A172 (cell line): ENCODE measurements around the gene PKNOX2. TPM values are rescaled to one million over a fixed set of nuclear protein-coding genes. Genes with fewer than 3 reads are reported as not detected.

Source experiments
- DNase-seq: peaks from one replicate; pipeline ENCODE4 v3.0.0-alpha.2; 2015; ENCODE audit warnings: low spot score
- total RNA-seq: library from RNA; depleted of rRNA; stranded (reverse); fragments of >200 nt; shearing (Covaris generic); gene quantifications from 2 replicates; pipeline ENCODE4 v1.2.3, GENCODE V29; 2014; rRNA removed

Gene PKNOX2
- total RNA-seq, 1 experiment from 2014 or later = not detected

DNA sequence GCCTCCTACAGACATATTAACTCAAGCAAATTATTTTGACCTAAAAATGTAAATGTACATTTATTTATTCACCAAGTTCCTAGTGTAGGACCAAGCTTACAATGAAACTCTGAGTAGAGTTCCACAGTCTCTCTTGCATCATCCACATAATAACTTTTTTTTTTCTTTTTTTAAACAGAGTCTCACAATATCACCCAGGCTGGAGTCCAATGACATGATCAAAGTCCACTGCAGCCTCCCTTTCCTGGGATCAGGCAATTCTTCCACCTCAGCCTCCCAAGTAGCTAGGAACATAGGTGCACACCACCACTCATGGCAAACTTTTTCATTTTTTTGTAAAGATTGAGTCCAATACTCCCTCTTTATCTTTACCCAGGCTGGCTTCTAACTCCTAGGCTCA is 303.5 kb downstream of the PKNOX2 start:
- no peak for DNase-seq

DNA sequence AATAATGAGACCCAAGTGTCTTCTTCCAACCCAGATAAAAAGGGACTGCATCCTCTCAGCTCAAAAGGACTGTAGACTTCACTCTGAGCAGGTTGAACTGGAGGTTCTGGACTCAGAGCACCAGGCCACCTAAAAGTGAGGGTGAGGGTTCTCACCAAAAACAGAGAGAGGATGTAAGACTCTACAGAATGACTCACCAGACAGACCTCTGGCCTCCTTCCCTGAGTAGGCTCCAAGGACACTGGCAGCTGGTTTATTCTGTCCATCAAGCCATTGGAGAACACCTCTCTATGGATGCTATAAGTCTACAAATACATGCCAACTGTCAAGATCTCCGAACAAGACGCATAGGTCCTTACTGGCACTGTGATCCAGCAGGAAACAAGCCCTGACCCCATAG is 304.3 kb downstream of the PKNOX2 start:
- DNase-seq = no peak

DNA sequence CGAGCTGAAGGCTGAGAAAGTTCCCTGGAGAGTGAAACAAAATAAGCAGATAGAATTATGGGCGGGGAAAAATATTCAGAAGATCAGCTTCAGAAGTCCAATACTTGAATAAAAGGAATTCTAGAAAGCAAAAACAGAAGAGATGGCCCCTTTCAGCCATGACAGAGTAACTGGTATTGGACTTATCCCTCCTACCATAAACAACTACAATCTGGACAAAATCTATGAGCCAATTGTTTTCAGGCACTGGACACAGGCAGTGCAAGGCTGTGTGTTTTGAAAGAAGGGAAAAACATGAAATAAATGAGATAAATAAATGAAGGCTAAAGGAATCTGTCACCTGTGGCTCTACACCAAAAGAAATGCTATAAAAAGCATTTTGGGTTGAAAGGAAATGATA is 305.8 kb downstream of the PKNOX2 start:
- no peak for DNase-seq

DNA sequence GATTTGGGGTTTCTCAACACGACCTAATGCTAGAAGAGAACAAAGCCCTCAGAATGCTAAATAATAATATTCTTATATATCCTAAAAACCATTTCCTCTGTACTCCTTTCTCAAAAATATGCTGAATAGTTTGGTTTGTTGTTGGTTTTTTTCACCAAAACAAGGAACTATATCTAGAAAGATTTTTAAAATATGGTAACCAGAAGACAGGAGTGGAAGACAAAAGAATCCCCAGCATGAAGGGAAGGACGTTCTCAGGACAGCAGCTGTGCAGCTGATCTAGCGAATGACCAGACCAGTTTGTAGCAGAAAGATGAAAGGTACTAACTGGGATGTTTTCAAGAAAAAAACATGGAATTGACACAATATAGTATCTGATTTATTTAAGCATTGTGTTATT is 312.2 kb downstream of the PKNOX2 start:
- no peak for DNase-seq

DNA sequence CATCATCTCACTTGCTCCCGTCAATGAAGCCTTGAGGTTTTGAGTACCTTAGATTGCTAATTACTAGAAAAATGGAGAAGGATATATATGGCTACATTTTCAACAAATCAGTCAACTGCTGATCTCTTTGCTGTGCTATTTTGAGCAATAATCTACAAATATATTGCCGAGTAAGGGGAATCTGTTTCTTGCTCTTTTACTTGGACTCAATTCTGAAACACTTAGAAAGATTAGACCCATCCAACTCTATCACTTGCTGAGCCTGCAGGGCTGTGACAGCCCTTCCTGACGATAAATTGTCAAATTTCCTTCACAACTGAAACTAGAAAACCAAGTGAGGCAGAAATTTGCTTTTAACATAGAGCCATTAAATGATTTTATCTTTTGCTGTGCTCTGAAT is 314.6 kb downstream of the PKNOX2 start:
- DNase-seq = no peak

DNA sequence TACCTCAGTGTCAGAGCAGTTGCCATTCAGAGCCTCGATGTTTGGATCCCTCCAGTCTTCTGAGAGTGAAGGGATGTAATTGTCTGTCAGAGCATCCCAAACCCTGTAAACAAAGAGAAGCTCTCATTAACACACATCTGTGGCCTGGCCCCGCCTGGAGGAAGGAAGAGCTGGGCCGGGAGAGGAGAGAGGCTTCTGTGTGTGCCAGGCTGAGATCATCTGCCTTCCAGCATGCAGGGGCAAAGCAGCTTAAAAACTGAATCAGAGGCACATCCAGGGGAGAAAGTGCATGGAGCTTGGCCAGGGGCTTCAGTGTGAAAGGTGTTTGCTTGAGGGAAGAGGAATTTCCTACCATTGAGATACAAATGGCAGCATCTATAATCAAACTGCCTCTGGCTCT is 317.0 kb downstream of the PKNOX2 start:
- DNase-seq = no peak

Other genes with a start within 250 kb of the PKNOX2 start
- gene HEPN1, start 245.5 kb upstream of the PKNOX2 start, total RNA-seq = not detected in 2 replicates
- gene HEPACAM, start 228.7 kb upstream of the PKNOX2 start, total RNA-seq = not detected in 2 replicates
- 3.7 and 4.1 TPM in 2 replicates for gene CCDC15, start 210.5 kb upstream of the PKNOX2 start, total RNA-seq
- 0.26 and 1.4 TPM in 2 replicates for gene SLC37A2, start 101.4 kb upstream of the PKNOX2 start, total RNA-seq
- 25.8 and 30.8 TPM in 2 replicates for gene TMEM218, start 53.1 kb upstream of the PKNOX2 start, total RNA-seq